Measurements from ENCODE around the gene PLK2.

DNA sequence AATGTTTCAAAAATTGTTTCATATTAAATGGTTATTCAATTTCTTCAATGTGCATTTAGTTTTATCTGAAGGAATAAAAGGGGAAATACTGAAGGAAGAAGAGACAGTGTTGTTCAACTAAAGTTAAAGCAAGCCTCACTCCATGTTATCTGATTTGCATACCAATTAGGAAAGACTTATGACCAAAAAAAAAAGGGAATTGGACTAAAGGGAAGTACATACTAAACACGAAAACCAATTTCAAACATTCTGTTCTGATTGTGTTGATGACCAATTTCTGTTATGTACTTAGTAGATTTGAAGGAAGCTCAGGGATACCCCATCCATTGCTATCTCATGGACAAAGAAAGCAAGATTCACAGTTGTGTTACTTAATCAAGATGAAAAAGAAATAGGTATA, 26.4 kb upstream of the PLK2 start:
- TF ChIP-seq CTCF (conservative IDR thresholded peaks at IDR 0.05; ENCODE audit: low read depth, low read length), result no peak
- no peak for TF ChIP-seq EZH2 (IDR thresholded peaks at IDR 0.05; ENCODE audit: low read length, unreplicated experiment)
